BE2C (cell line): Measurements from ENCODE around the gene AUTS2.

Experiments
- DNase-seq: peaks from one replicate; pipeline ENCODE4 v3.0.0-alpha.2; 2020
- H3K27me3 ChIP-seq: fragments of 250-450 bp; sonication (Bioruptor Pico); 2 replicates; pipeline ENCODE4 v1.5.1; 2020; ENCODE audit warnings: mild to moderate bottlenecking
- H3K36me3 ChIP-seq: fragments of 250-450 bp; sonication (Bioruptor Pico); 2 replicates; pipeline ENCODE4 v1.5.1; 2020; ENCODE audit warnings: mild to moderate bottlenecking
- H3K4me1 ChIP-seq: fragments of 250-450 bp; sonication (Bioruptor Pico); 2 replicates; pipeline ENCODE4 v1.5.1; 2020
- H3K4me3 ChIP-seq: 2 replicates; pipeline ENCODE4 v1.5.1; 2011; ENCODE audit warnings: low read depth, low read length
- H3K9me3 ChIP-seq: fragments of 250-450 bp; sonication (Bioruptor Pico); 2 replicates; pipeline ENCODE4 v1.5.1; 2020
- TF ChIP-seq, protein P1 (sequence below): IDR thresholded peaks from 2 replicates; pipeline ENCODE4 v1.5.1; 2012; ENCODE audit warnings: mild to moderate bottlenecking, low read depth, low read length

The AUTS2 gene

GRCh38 chr7:69768986-69769595 lies 170.8 kb downstream of the AUTS2 start:
- no peak overlapping the region for H3K4me3 ChIP-seq
- DNase-seq = no peak
- no peaks in the 10 kb centered on the region for H3K36me3 ChIP-seq
- H3K9me3 ChIP-seq = no peaks in the 10 kb centered on the region
- no peaks in the 10 kb centered on the region for H3K27me3 ChIP-seq
- peaks cover 25% of the 10 kb centered on the region for H3K4me1 ChIP-seq
- TF ChIP-seq, protein P1, sequence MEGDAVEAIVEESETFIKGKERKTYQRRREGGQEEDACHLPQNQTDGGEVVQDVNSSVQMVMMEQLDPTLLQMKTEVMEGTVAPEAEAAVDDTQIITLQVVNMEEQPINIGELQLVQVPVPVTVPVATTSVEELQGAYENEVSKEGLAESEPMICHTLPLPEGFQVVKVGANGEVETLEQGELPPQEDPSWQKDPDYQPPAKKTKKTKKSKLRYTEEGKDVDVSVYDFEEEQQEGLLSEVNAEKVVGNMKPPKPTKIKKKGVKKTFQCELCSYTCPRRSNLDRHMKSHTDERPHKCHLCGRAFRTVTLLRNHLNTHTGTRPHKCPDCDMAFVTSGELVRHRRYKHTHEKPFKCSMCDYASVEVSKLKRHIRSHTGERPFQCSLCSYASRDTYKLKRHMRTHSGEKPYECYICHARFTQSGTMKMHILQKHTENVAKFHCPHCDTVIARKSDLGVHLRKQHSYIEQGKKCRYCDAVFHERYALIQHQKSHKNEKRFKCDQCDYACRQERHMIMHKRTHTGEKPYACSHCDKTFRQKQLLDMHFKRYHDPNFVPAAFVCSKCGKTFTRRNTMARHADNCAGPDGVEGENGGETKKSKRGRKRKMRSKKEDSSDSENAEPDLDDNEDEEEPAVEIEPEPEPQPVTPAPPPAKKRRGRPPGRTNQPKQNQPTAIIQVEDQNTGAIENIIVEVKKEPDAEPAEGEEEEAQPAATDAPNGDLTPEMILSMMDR = no peak

GRCh38 chr7:69769826-69770225 lies 171.6 kb downstream of the AUTS2 start:
- DNase-seq = no peak
- Histone ChIP-seq H3K4me3 (no peak overlapping the region), H3K4me1 (peaks cover 32% of the 10 kb centered on the region), H3K36me3 (no peaks in the 10 kb centered on the region), H3K27me3 (no peaks in the 10 kb centered on the region), H3K9me3 (no peaks in the 10 kb centered on the region)
- TF ChIP-seq, protein P1 = no peak

- H3K36me3 ChIP-seq = no peaks in the 10 kb centered on the region
- DNase-seq = no peak
- TF ChIP-seq, protein P1 = no peak
- no peak overlapping the region for H3K4me3 ChIP-seq
- peaks cover 40% of the 10 kb centered on the region for H3K4me1 ChIP-seq
- no peaks in the 10 kb centered on the region for H3K9me3 ChIP-seq
- H3K27me3 ChIP-seq = no peaks in the 10 kb centered on the region
Measured at GRCh38 chr7:69770613-69771012, 172.3 kb downstream of the AUTS2 start.

GRCh38 chr7:69772718-69773436 lies 174.6 kb downstream of the AUTS2 start:
- H3K27me3 ChIP-seq = no peaks in the 10 kb centered on the region
- no peaks in the 10 kb centered on the region for H3K9me3 ChIP-seq
- no peak for DNase-seq
- H3K4me3 ChIP-seq = no peak overlapping the region
- TF ChIP-seq, protein P1 = no peak
- H3K36me3 ChIP-seq = no peaks in the 10 kb centered on the region
- peaks cover 43% of the 10 kb centered on the region for H3K4me1 ChIP-seq

- no peak overlapping the region for H3K4me3 ChIP-seq
- peaks cover 41% of the 10 kb centered on the region for H3K4me1 ChIP-seq
- TF ChIP-seq, protein P1 = no peak
- H3K36me3 ChIP-seq = no peaks in the 10 kb centered on the region
- DNase-seq = no peak
- H3K27me3 ChIP-seq = no peaks in the 10 kb centered on the region
- H3K9me3 ChIP-seq = no peaks in the 10 kb centered on the region
Measured at GRCh38 chr7:69773535-69774225, 175.4 kb downstream of the AUTS2 start.

DNA sequence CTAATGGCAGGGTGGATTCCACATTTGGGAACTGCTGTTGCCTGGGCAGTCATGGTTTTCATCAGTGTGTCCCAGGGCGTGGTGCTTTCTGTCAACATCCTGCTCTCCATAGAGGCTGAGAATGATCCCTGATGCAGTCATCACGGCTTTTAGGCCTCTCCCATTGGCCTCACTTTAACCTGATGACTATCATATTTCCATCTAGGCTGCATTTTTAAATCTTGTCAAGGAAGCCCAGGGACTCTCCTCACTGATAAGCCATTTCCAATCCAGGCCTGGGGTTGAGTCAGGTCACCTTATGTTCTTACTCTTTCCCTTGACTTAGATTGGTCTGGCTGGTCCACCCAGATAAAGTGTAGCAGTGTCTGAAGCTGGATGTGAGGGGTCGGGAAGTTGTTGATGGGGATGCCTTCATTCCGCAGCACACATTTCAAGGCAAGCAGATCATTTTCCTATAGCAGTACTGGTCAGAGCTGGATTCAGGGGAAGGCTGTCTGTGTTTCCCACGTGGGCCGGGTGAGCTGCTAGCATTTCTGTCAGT lies 177.0 kb downstream of the AUTS2 start:
- peaks cover 34% of the 10 kb centered on the region for H3K4me1 ChIP-seq
- H3K27me3 ChIP-seq = no peaks in the 10 kb centered on the region
- TF ChIP-seq, protein P1 = no peak
- H3K4me3 ChIP-seq = no peak overlapping the region
- H3K36me3 ChIP-seq = no peaks in the 10 kb centered on the region
- peak; percentile 68 for DNase-seq
- H3K9me3 ChIP-seq = no peaks in the 10 kb centered on the region
